ENCODE data around the gene NFATC3.
A peak's percentile ranks its signal among the peaks of the same experiment; 100 is the strongest.

Gene NFATC3

DNA sequence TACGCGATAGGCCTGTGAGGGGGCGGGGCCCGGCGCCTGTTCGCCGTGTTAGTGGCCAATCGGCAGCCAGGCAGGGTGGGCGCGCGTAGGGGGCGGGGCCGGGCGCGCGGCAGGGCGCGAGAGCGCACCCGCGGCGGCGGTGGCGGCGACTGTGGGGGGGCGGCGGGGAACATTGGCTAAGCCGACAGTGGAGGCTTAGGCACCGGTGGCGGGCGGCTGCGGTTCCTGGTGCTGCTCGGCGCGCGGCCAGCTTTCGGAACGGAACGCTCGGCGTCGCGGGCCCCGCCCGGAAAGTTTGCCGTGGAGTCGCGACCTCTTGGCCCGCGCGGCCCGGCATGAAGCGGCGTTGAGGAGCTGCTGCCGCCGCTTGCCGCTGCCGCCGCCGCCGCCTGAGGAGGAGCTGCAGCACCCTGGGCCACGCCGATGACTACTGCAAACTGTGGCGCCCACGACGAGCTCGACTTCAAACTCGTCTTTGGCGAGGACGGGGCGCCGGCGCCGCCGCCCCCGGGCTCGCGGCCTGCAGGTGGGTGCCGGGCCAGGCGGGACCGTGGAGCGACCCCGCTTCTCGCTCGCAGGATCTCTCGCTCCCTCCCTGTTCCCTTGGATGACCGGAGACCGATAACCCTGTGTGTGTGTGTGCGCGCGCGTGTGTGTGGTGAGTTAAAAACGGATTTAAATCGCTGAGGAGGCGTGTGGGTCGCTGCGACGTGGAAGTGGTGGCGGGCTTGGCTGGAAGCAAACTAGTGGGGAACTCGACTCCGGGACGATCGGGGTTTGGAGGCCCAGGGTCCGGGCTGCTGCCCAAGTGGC, at the start of gene NFATC3:
NFATC3 (plus strand) TSS at position 112 of the 813 bp plus-strand sequence; CDS start at position 424, 312 bp downstream.
- TF ChIP-seq EP300 (IDR thresholded peaks at IDR 0.05; ENCODE audit: borderline replicate concordance) (peak; percentile 40; the same call in 1 of the 2 replicates), EGR1 (IDR thresholded peaks at IDR 0.05) (no peak), TCF12 (IDR thresholded peaks at IDR 0.05; ENCODE audit: low read depth) (no peak), NFIC (IDR thresholded peaks at IDR 0.05) (peak; percentile 26; the same call in 1 of the 2 replicates), CEBPB (IDR thresholded peaks at IDR 0.05) (no peak), CREB1 (IDR thresholded peaks at IDR 0.05; ENCODE audit: low read depth) (no peak), TEAD4 (IDR thresholded peaks at IDR 0.05) (0 out of 2 replicates have a peak, but pooled peaks have one; percentile 5), FOXM1 (IDR thresholded peaks at IDR 0.05; ENCODE audit: borderline replicate concordance, low read depth) (no peak), YY1 (IDR thresholded peaks at IDR 0.05; ENCODE audit: low read depth) (no peak), RAD21 (IDR thresholded peaks at IDR 0.05; ENCODE audit: low read depth) (no peak), ZBTB7A (IDR thresholded peaks at IDR 0.05; ENCODE audit: low read depth) (0 out of 2 replicates have a peak, but pooled peaks have one; percentile 47), TAF1 (IDR thresholded peaks at IDR 0.05; ENCODE audit: low read depth) (peak; percentile 72)
- TF ChIP-seq, protein P1, sequence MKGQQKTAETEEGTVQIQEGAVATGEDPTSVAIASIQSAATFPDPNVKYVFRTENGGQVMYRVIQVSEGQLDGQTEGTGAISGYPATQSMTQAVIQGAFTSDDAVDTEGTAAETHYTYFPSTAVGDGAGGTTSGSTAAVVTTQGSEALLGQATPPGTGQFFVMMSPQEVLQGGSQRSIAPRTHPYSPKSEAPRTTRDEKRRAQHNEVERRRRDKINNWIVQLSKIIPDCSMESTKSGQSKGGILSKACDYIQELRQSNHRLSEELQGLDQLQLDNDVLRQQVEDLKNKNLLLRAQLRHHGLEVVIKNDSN (IDR thresholded peaks at IDR 0.05) = no peak
- TF ChIP-seq, protein P2, sequence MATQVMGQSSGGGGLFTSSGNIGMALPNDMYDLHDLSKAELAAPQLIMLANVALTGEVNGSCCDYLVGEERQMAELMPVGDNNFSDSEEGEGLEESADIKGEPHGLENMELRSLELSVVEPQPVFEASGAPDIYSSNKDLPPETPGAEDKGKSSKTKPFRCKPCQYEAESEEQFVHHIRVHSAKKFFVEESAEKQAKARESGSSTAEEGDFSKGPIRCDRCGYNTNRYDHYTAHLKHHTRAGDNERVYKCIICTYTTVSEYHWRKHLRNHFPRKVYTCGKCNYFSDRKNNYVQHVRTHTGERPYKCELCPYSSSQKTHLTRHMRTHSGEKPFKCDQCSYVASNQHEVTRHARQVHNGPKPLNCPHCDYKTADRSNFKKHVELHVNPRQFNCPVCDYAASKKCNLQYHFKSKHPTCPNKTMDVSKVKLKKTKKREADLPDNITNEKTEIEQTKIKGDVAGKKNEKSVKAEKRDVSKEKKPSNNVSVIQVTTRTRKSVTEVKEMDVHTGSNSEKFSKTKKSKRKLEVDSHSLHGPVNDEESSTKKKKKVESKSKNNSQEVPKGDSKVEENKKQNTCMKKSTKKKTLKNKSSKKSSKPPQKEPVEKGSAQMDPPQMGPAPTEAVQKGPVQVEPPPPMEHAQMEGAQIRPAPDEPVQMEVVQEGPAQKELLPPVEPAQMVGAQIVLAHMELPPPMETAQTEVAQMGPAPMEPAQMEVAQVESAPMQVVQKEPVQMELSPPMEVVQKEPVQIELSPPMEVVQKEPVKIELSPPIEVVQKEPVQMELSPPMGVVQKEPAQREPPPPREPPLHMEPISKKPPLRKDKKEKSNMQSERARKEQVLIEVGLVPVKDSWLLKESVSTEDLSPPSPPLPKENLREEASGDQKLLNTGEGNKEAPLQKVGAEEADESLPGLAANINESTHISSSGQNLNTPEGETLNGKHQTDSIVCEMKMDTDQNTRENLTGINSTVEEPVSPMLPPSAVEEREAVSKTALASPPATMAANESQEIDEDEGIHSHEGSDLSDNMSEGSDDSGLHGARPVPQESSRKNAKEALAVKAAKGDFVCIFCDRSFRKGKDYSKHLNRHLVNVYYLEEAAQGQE (IDR thresholded peaks at IDR 0.05; ENCODE audit: low read depth) = no peak
- TF ChIP-seq, protein P3, sequence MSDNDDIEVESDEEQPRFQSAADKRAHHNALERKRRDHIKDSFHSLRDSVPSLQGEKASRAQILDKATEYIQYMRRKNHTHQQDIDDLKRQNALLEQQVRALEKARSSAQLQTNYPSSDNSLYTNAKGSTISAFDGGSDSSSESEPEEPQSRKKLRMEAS (IDR thresholded peaks at IDR 0.05) = peak; percentile 61

DNA sequence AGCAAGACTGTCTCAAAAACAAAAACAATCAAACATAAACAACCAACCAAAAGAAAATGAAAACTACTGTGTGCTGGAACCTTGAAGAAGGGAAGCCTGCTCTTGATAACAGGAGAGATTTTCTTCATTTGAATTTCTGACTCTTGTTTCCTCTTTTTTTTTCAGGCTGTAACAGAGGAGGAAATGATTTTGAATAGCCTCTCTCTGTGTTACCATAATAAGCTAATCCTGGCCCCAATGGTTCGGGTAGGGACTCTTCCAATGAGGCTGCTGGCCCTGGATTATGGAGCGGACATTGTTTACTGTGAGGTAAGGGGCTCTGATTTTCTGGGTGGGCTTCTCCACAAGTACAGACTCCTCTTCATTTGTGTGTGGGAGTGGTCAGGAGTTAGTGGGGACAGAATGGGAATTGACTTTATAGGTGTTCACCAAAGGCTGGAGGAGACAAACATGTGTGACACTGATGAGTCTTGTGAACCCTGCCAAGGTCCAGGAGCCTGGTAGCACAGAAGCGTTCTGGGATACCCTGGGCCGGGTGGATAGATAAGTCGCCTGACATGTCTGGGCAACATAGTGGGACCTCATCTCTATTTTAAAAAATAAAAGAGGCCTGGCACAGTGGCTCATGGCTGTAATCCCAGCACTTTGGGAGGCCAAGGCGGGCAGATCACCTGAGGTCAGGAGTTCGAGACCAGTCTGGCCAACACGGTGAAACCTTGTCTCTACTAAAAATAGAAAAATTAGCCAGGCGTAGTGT, 47.2 kb upstream of the NFATC3 start:
- no peak for TF ChIP-seq TEAD4 (IDR thresholded peaks at IDR 0.05)
- TF ChIP-seq EGR1 (IDR thresholded peaks at IDR 0.05) = no peak
- TF ChIP-seq EP300 (IDR thresholded peaks at IDR 0.05; ENCODE audit: borderline replicate concordance) = no peak
- TF ChIP-seq FOXM1 (IDR thresholded peaks at IDR 0.05; ENCODE audit: borderline replicate concordance, low read depth) = no peak
- TF ChIP-seq ZBTB7A (IDR thresholded peaks at IDR 0.05; ENCODE audit: low read depth) = no peak
- TF ChIP-seq CREB1 (IDR thresholded peaks at IDR 0.05; ENCODE audit: low read depth) = no peak
- no peak for TF ChIP-seq CEBPB (IDR thresholded peaks at IDR 0.05)
- TF ChIP-seq, protein P1 (IDR thresholded peaks at IDR 0.05) = no peak
- TF ChIP-seq TCF12 (IDR thresholded peaks at IDR 0.05; ENCODE audit: low read depth) = no peak
- TF ChIP-seq, protein P3 (IDR thresholded peaks at IDR 0.05) = no peak
- no peak for TF ChIP-seq NFIC (IDR thresholded peaks at IDR 0.05)
- no peak for TF ChIP-seq RAD21 (IDR thresholded peaks at IDR 0.05; ENCODE audit: low read depth)
- no peak for TF ChIP-seq TAF1 (IDR thresholded peaks at IDR 0.05; ENCODE audit: low read depth)
- TF ChIP-seq, protein P2 (IDR thresholded peaks at IDR 0.05; ENCODE audit: low read depth) = no peak
- TF ChIP-seq YY1 (IDR thresholded peaks at IDR 0.05; ENCODE audit: low read depth) = no peak

DNA sequence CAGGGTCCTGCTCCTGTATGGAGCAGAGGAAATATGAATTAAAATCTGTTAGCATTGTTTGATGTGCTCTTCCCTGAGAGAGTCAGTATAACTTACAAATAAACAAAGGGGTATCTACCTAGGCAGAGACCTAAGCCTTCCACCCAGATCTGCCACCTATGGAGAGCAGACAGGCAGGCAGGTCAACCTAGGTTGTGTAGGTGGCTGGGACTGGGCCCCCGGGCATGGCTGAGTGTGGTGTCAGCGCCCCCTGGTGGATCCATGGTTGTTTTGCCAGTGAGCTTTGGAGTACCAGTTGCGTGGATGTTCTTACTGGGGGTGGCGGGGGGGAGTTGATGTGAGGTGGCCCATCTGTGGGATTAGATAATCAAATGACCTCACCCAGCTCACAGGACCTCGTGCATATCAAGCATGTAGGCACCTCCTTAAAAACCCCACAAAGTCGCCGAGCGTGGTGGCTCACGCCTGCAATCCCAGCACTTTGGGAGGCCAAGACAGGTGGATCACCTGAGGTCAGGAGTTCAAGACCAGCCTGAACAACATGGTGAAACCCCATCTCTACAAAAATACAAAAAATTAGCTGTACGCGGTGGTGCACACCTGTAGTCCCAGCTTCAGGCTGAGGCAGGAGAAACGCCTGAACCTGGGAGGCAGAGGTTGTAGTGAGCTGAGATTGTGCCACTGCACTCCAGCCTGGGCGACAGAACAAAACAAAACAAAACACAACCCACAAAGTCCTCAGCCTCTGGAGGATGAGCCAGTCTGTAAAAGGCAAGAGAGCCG, 44.5 kb upstream of the NFATC3 start:
- no peak for TF ChIP-seq TCF12 (IDR thresholded peaks at IDR 0.05; ENCODE audit: low read depth)
- TF ChIP-seq RAD21 (IDR thresholded peaks at IDR 0.05; ENCODE audit: low read depth) = peak; percentile 93

DNA sequence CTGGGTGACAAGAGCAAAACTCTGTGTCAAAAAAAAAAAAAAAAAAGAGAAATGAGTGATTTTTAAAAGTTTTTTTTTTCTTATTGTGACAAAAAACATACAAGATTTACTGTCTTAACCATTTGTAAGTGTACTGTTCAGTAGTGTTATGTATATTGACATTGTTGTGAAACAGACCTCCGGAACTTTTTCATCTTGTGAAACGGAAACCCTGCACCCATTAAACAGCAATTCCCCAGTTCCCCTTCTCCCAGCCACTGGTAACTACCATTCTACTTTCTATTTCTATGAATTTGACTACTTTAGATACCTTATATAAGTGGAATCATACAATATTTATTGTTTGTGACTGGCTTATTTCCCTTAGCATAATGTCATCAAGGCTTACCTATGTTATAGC, 43.4 kb upstream of the NFATC3 start:
- TF ChIP-seq FOXM1 (IDR thresholded peaks at IDR 0.05; ENCODE audit: borderline replicate concordance, low read depth) = no peak
- TF ChIP-seq CREB1 (IDR thresholded peaks at IDR 0.05; ENCODE audit: low read depth) = no peak
- TF ChIP-seq NFIC (IDR thresholded peaks at IDR 0.05) = no peak
- TF ChIP-seq TCF12 (IDR thresholded peaks at IDR 0.05; ENCODE audit: low read depth) = no peak

DNA sequence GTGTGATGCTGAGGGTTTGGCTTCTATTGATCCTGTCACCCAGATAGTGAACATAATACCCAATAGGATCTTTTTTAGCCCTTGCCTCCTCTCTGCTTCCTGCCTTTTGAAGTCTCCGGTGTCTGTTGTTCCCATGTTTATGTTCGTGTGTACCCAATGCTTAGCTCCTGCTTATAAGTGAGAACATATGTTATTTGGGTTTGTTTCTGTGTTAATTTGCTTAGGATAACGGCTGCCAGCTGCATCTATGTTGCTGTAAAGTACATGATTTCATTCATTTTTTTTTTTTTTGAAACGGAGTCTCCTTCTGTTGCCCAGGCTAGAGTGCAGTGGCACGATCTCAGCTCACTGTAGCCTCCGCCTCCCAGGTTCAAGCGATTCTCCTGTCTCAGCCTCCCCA, 39.1 kb upstream of the NFATC3 start:
- TF ChIP-seq ZBTB7A (IDR thresholded peaks at IDR 0.05; ENCODE audit: low read depth) = no peak
- no peak for TF ChIP-seq EGR1 (IDR thresholded peaks at IDR 0.05)
- TF ChIP-seq, protein P1 (IDR thresholded peaks at IDR 0.05) = no peak
- TF ChIP-seq TCF12 (IDR thresholded peaks at IDR 0.05; ENCODE audit: low read depth) = no peak
- no peak for TF ChIP-seq CREB1 (IDR thresholded peaks at IDR 0.05; ENCODE audit: low read depth)
- TF ChIP-seq TEAD4 (IDR thresholded peaks at IDR 0.05) = no peak
- TF ChIP-seq, protein P2 (IDR thresholded peaks at IDR 0.05; ENCODE audit: low read depth) = no peak
- no peak for TF ChIP-seq FOXM1 (IDR thresholded peaks at IDR 0.05; ENCODE audit: borderline replicate concordance, low read depth)
- no peak for TF ChIP-seq YY1 (IDR thresholded peaks at IDR 0.05; ENCODE audit: low read depth)
- TF ChIP-seq, protein P3 (IDR thresholded peaks at IDR 0.05) = no peak
- no peak for TF ChIP-seq EP300 (IDR thresholded peaks at IDR 0.05; ENCODE audit: borderline replicate concordance)
- no peak for TF ChIP-seq NFIC (IDR thresholded peaks at IDR 0.05)
